Activated gamma-delta T cell treated with anti-CD3 and anti-CD28 coated beads, Interleukin-2, amount 50 U/mL, for 16 hours (primary cell): ENCODE measurements around the gene RNF113A.
"Not testable (repeated sequence)": the region's sequence is repeated elsewhere in the genome, so short reads cannot be mapped to it uniquely, and the experiment has no call there.

Source experiments
- DNase-seq: peaks from one replicate; pipeline ENCODE4 v3.0.0-alpha.2; 2020; ENCODE audit warnings: low read depth

Gene RNF113A

DNA sequence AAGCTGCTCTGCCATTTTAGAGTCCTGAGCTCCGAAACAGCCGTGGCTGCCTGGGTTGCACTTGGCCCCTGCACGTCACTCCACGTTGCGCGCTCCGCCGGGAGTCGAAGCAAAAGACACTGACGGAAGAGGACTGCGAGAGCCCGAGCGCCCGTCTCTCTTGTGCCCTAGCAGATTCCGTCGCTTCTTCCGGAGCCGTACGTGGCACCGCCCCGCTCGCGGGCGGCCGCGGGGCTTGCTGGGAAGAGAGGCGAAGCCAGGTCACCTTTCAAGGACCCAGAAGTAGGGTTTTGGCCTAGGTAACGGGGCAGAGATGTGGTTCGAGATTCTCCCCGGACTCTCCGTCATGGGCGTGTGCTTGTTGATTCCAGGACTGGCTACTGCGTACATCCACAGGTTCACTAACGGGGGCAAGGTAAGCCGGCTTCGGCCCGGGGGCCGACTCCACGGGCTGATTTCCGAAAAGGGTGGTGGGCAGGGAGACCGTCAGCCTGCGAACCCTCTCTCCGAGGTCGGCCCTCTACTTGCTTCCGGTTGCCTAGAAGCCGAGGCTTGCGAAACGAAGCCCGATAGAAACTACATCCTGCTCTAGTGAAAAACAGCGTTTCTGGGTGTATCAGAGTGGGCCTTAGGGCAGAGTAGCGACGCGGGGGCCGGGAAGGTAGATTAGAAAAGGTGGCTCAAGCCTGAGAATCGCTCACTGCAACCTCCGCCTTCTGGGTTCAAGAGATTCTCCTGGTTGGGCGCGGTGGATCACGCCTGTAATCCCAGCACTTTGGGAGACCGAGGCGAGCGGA, at the start of gene RNF113A, which contains the start of gene NDUFA1:
Gene RNF113A (minus strand): TSS at position 135 of the 797 bp plus-strand sequence. CDS start 120 bp downstream, at position 15.
Gene NDUFA1 (plus strand): TSS at position 234 of the 797 bp plus-strand sequence. CDS start 80 bp downstream, at position 314.
- peak; percentile 67 for DNase-seq

DNA sequence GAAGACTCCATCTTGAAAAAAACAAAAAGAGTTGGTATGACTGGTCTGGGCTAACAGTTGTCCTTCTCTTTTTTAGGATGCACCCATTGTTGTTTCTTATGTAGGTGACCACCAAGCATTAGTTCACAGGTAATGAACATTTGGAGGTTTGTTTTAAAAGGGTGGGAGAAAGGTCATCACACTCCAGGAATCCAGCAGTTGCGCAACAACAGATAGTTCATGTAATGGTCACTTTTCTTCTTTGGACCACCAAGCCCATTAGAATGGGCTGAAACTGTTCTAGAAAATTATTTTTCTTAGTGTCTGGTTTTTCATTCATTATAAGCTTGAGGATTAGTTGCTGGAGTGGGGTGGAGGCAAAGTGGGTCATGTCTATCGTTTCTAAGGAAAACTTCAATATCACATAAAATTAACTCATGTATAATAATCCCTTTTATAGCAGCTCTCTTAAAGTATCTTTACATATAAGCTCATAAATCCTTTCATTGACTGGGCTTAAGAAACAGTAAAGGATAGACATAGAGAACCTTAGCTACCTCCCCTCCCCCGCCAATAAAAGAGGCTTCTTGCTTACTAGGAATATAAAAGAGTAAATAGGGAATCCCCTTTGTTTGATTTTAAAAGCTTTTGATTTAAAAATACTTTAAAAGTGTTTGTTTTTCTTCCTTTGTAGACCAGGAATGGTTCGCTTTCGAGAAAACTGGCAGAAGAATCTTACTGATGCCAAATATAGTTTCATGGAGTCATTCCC, 48.5 kb upstream of the RNF113A start:
- DNase-seq: no peak

- DNase-seq: no peak
Observed at GRCh38 chrX:119917877-119918276, 46.3 kb upstream of the RNF113A start.

GRCh38 chrX:119916310-119916709, 44.8 kb upstream of the RNF113A start:
- no peak for DNase-seq

DNA sequence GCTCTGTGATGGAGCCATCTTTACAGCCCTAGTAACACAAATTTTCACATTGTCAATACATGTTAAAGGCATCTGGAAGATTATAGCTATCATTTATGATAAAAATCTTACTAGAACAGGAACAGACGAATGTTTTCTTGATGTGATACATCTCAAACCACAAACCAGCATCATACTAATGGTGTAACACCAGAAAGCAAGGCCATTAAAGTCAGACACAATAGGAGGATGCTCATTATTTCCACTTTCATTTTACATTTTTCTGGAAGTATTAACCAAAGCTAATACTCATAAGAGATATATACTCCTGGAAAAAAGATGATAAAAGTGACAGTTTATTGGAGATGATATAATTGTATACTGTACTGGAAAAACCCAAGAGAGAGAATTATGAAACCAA, 29.4 kb upstream of the RNF113A start:
- no peak for DNase-seq

DNA sequence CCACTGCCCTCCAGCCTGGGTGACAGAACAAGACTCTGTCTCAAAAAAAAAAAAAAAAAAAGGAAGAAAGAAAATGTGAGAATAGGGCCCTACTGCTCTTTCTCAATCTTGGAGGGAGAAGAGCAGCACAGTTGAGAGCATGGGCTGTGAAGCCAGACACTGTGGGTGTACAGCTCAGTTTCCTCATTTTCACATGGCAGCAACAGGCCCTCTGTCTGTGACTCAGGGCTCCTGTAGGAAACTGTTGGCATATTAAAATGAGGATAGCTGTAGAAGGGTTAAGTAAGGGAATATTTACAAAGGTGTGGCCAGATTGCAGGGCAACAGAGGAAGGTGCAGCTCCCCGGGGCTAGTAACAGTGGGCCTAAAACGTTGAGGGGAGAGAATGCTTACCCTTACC, 27.6 kb upstream of the RNF113A start:
- DNase-seq: no peak

GRCh38 chrX:119895843-119896326, 24.4 kb upstream of the RNF113A start, which contains the start of gene AKAP14:
AKAP14 (plus strand) TSS chrX:119895893; CDS start chrX:119903224, 7,331 bp downstream.
- no peak for DNase-seq

GRCh38 chrX:119891961-119892692, 20.6 kb upstream of the RNF113A start:
- not testable (repeated sequence) for DNase-seq

DNA sequence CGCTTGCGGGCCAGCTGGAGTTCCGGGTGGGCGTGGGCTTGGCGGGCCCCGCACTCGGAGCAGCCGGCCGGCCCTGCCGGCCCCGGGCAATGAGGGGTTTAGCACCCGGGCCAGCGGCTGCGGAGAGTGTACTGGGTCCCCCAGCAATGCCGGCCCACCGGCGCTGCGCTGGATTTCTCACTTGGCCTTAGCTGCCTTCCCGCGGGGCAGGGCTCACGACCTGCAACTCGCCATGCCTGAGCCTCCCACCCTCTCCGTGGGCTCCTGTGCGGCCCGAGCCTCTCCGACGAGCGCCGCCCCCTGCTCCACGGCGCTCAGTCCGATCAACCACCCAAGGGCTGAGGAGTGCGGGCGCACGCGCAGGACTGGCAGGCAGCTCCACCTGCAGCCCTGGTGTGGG, 19.1 kb upstream of the RNF113A start:
- DNase-seq: not testable (repeated sequence)

- DNase-seq: peak; percentile 29
Observed at GRCh38 chrX:119887721-119888425, 16.3 kb upstream of the RNF113A start.

- DNase-seq: no peak
Observed at GRCh38 chrX:119885554-119886428, 14.3 kb upstream of the RNF113A start.

- no peak for DNase-seq
Observed at GRCh38 chrX:119880552-119881437, 9.3 kb upstream of the RNF113A start.

DNA sequence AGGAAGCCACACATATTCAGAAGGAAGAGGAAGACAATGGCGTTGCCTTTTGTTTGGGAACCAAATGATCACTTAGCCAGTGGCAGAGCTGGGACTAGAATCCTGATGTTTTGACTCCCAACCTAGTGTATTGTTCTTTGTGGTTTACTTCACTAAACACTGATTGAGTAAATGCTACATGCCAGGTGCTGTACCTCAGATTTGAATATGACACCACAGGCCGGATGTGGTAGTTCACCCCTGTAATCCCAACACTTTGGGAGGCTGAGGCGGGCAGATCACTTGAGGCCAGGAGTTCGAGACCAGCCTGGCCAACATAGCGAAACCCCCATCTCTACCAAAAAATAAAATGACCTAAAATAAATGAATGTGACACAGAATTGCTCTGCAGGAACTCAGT, 8.5 kb upstream of the RNF113A start:
- DNase-seq: no peak

- DNase-seq: no peak
Observed at GRCh38 chrX:119878740-119879139, 7.2 kb upstream of the RNF113A start.

DNA sequence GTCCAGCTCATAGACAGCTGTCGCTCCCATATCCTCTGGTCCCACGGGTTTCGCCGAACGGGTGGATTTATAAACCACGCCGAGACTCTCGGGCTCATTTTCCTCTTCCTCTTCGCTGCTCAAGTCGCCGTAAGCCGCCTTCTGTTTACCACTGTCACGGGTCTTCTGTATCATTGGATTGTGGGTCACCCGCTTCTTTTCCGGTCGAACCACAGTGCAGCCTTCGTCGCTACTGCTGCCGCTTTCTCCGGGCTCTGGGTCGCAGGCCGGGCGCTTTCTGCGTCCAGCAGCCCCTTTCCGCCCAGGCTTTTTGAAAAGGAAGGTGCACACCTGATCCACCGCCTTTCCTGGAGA, 311 bp downstream of the RNF113A start:
- no peak for DNase-seq

DNA sequence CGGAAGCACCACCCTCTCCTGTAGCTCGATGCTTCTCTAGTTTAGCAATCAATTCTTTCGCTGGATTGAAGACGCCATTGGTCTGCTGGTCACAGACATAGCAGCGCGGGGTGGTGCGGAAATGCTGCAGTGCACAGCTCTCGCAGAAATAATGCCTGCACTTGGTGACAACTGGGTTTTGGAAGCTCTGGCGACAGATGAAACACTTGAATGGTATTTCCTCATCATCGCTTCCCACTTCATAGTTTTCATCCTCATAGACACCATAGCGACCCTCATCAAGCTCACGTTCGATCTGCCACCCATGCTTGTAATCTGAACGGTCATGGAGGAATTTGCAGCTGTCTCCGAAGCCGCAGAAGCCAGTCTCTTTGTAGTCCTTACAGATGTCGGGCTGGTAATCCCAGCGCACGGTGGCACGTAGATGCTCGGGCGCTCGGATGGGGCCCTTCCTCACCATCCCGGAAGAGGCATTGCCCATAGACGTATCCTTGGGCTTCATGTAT, 854 bp downstream of the RNF113A start:
- no peak for DNase-seq

- no peak for DNase-seq
Observed at GRCh38 chrX:119853444-119853843, 18.1 kb downstream of the RNF113A start.

DNA sequence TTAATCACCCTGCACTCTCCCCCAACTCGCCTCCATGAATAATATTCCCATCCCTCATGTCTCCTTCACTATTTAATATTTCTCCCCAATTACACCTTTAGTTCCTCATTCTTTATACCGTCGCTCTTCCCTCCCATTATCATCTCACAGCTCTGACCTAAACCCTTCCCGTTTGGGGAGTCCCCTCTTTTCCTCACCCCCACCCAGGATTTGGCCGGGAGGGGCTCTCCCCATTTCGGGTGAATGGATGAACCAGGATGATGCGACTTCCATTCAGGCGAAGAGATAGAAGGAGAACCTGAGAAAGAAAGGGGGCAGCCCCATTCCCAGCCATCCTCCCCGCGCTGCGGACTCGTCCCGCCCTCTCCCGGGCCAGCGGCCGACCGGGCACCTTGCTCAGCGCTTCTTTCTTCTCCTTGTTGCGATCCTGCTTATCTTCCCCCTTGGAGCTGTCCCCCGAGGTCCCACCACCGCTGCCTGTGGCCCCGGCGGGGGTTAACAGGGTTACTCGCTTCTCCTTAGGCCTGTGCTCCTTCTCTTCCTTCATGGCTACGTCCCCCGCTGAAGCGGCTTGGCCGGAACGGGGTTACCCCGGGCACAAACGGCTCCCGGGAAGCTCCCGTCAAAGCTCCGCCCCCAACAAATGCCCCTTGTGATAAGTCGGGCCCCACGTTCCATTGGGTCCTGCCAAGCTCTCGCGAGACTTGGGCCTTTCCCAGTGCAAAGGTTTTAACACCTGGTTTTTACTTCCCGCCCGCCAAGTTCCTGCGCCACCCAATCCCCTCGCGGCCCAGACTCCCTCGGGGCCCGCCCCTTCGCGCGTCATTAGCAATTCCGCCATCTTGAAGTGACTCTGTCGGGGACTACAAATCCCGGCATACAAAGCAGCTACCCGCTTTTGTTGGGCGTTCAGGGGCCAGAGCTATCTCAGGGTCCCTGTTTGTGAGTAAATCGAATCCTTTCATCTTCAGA, 18.9 kb downstream of the RNF113A start, which contains the start of gene UPF3B:
Gene UPF3B (minus strand): TSS at position 582 of the 972 bp plus-strand sequence. CDS start 35 bp downstream, at position 547.
- peak; percentile 87 for DNase-seq
